GM13977 (cell line): ENCODE data around the gene IGSF6.
"Not testable (repeated sequence)": the region's sequence is repeated elsewhere in the genome, so short reads cannot be mapped to it uniquely, and the experiment has no call there.

Experiments used
- DNase-seq: peaks from one replicate; pipeline ENCODE4 v3.0.0; 2012; ENCODE audit warnings: low spot score
- in situ Hi-C: fragments of 300-500 bp; cut with MboI; formaldehyde crosslinking; loops from one replicate; pipeline ENCODE4 v1.12.0; 2022; ENCODE audit warnings: low sequenced_read_pairs, low pct_unique_long_range_greater_than_20kb, mixed read lengths, inconsistent platforms; ENCODE audit not compliant: unreplicated experiment
- TF ChIP-seq, protein P1 (sequence below): IDR thresholded peaks from 2 replicates; pipeline ENCODE4 v1.5.1; 2012; ENCODE audit warnings: mild to moderate bottlenecking, control low read depth; ENCODE audit not compliant: insufficient read depth; ENCODE audit errors: extremely low read depth, missing control alignments

Gene IGSF6

DNA sequence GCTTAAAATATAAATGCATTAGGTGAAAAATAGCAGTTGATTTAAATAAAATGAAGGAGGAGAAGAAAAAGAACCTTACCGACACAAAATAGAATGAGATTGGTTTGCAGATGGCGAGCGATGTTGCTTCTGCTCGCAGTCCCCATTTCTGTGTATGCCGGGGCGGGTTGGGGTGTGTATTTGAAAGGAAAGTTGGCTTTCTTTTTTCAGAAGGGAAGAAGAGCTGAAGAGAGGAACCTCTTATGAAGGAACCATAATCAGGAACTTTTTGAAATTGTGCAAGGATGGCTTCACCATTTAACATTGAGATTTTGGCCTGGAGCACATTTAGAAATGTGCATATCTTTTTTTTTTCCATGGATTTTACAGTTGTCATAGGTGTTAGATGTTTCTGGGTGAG is at the start of gene IGSF6:
Gene IGSF6 (minus strand): TSS at position 156 of the 400 bp plus-strand sequence. CDS start 10 bp downstream, at position 146.
- TF ChIP-seq, protein P1, sequence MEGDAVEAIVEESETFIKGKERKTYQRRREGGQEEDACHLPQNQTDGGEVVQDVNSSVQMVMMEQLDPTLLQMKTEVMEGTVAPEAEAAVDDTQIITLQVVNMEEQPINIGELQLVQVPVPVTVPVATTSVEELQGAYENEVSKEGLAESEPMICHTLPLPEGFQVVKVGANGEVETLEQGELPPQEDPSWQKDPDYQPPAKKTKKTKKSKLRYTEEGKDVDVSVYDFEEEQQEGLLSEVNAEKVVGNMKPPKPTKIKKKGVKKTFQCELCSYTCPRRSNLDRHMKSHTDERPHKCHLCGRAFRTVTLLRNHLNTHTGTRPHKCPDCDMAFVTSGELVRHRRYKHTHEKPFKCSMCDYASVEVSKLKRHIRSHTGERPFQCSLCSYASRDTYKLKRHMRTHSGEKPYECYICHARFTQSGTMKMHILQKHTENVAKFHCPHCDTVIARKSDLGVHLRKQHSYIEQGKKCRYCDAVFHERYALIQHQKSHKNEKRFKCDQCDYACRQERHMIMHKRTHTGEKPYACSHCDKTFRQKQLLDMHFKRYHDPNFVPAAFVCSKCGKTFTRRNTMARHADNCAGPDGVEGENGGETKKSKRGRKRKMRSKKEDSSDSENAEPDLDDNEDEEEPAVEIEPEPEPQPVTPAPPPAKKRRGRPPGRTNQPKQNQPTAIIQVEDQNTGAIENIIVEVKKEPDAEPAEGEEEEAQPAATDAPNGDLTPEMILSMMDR, result no peak
- in situ Hi-C loops, result loop anchor here (10.0 kb wide), 2 partner anchors 52 to 58 kb away; partner anchors contain the start of gene METTL9
- no peak for DNase-seq

GRCh38 chr16:21701271-21701670 is 48.9 kb upstream of the IGSF6 start:
- in situ Hi-C loops, result loop anchor here (5.0 to 10.0 kb wide), 2 partner anchors 46 to 119 kb away; partner anchors contain the start of gene IGSF6
- no peak for DNase-seq

GRCh38 chr16:21698169-21699032 is 46.0 kb upstream of the IGSF6 start:
- no peak for DNase-seq
- TF ChIP-seq, protein P1, result no peak
- in situ Hi-C loops, result no loop called here

More at GRCh38 chr16:21701271-21701670, 48.9 kb upstream of the IGSF6 start:
- TF ChIP-seq, protein P1, result no peak

DNA sequence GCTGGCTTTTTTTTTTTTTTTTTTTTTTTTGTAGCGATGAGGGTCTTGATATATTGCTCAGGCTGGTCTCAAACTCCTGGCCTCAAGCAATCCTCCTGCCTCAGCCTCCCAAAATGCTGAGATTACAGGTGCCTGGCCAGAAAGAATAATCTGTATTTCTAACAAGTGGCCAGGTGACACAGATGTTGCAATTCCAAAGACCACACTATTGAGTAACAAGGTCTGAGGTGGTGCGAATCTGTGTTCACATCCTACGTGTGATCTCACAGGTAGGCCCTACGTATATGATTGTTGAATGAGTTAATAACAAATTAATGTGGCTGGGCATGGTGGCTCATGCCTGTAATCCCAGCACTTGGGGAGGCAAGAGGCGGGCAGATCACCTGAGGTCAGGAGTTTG is 44.6 kb upstream of the IGSF6 start:
- in situ Hi-C loops, result no loop called here
- DNase-seq, result no peak
- TF ChIP-seq, protein P1, result no peak

- no peak for DNase-seq
- TF ChIP-seq, protein P1, result no peak
- in situ Hi-C loops, result no loop called here
These were observed 42.2 kb upstream of the IGSF6 start for GRCh38 chr16:21694609-21695008.

- DNase-seq, in situ Hi-C loops: not testable (repeated sequence)
These were observed 38.6 kb upstream of the IGSF6 start for GRCh38 chr16:21690967-21691366.

DNA sequence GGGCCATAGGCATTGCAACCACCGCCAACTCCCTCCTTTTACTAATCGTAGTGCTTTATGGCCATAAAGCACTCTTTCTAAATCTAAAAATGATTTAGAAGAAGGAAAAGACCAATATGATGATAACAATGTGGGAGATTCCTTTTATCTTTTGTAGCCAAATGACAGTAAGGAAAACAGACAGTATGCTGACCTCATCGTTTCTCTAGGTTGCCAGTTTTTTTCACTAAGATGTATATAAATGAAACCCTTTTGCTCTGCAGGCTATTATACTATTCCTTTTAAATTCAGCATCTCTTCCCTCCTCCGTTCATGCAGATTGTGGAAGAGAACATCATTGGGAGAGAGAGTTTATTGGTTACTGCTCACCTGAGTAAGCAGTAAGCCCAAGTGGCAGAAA is 36.7 kb upstream of the IGSF6 start:
- TF ChIP-seq, protein P1, result no peak
- in situ Hi-C loops, result no loop called here
- no peak for DNase-seq
